Thymus (tissue), 11 donors: ENCODE results near the gene FOSB. TPM values are rescaled to one million over a fixed set of nuclear protein-coding genes. Genes with fewer than 3 reads are reported as not detected.
A peak's percentile ranks its signal among the peaks of the same experiment; 100 is the strongest.

Experiments
- DNase-seq, 9 donors: peaks; one replicate each; pipeline ENCODE4 v3.0.0-alpha.2; 2013; ENCODE audit warnings: low spot score in 9 of 9, low read depth in 6 of 9, missing footprints in 1 of 9
- H3K27ac ChIP-seq, 2 donors: one replicate each; pipeline ENCODE4 v1.5.1; 2013; ENCODE audit warnings: control low read depth in 1 of 2, low read depth in 1 of 2, low read length in 1 of 2, mild to moderate bottlenecking in 1 of 2, moderate library complexity in 1 of 2
- H3K27me3 ChIP-seq, 2 donors: one replicate each; pipeline ENCODE4 v1.5.1; 2013; ENCODE audit warnings: low read length in 1 of 2; ENCODE audit not compliant: control insufficient read depth in 2 of 2, insufficient read depth in 1 of 2
- H3K36me3 ChIP-seq, 2 donors: one replicate each; pipeline ENCODE4 v1.5.1; 2013; ENCODE audit warnings: low read length in 1 of 2, mild to moderate bottlenecking in 1 of 2, moderate library complexity in 1 of 2; ENCODE audit not compliant: control insufficient read depth in 2 of 2, insufficient read depth in 2 of 2
- H3K4me1 ChIP-seq, 2 donors: one replicate each; pipeline ENCODE4 v1.5.1; 2013; ENCODE audit warnings: low read length in 2 of 2; ENCODE audit not compliant: control insufficient read depth in 2 of 2, insufficient read depth in 2 of 2
- H3K4me3 ChIP-seq, 2 donors: one replicate each; pipeline ENCODE4 v1.5.1; 2013; ENCODE audit warnings: low read length in 2 of 2, control low read depth in 1 of 2, mild to moderate bottlenecking in 1 of 2
- H3K9me3 ChIP-seq, 2 donors: one replicate each; pipeline ENCODE4 v1.5.1; 2013; ENCODE audit warnings: low read length in 1 of 2, mild to moderate bottlenecking in 1 of 2; ENCODE audit not compliant: control insufficient read depth in 2 of 2, insufficient read depth in 1 of 2
- WGBS: extraction: QIAGEN DNeasy Blood & Tissue Kit; methylation state at CpG from one replicate; pipeline ENCODE4 v1.1.7; 2013; 5-methylcytosine and 5-hydroxymethylcytosine counted together
- polyA plus RNA-seq: library from polyadenylated mRNA; stranded (reverse); fragments of 200-250 nt; gene quantifications from one replicate; pipeline ENCODE4 v1.2.3, GENCODE V29; 2013
- total RNA-seq: library from RNA; stranded (reverse); fragments of 120-200 nt; gene quantifications from one replicate; pipeline ENCODE4 v1.2.4, GENCODE V29; 2013
- donor health status: healthy.

The FOSB gene
- total and polyA plus RNA-seq, 2 donors = 6.1 to 7.1 TPM

GRCh38 chr19:45495178-45495577 lies 27.4 kb downstream of the FOSB start:
- H3K36me3 ChIP-seq = no peaks in the 10 kb centered on the region
- peaks cover 0 to 14% of the 10 kb centered on the region in 2 donors for H3K9me3 ChIP-seq
- no peak for DNase-seq
- no peak overlapping the region for H3K27ac ChIP-seq
- WGBS = 92% methylated on average over 5 of the region's 5 CpGs
- H3K4me1 ChIP-seq = peaks cover 12 to 48% of the 10 kb centered on the region in 2 donors
- H3K27me3 ChIP-seq = peaks cover 41 to 83% of the 10 kb centered on the region in 2 donors
- H3K4me3 ChIP-seq = no peak overlapping the region

GRCh38 chr19:45496349-45496953 lies 28.7 kb downstream of the FOSB start:
- peak in 3 of 9 donors; percentile 28 to 64 (median 60) for DNase-seq
- Histone ChIP-seq H3K27me3 (peaks cover 41 to 88% of the 10 kb centered on the region in 2 donors), H3K4me3 (peak overlapping the region; percentile 44 to 56), H3K9me3 (peaks cover 0 to 14% of the 10 kb centered on the region in 2 donors), H3K4me1 (peaks cover 12 to 48% of the 10 kb centered on the region in 2 donors), H3K27ac (no peak overlapping the region), H3K36me3 (no peaks in the 10 kb centered on the region)
- 2% methylated on average over 54 of the region's 54 CpGs for WGBS

GRCh38 chr19:45497791-45498190 lies 30.0 kb downstream of the FOSB start:
- no peak for DNase-seq
- peaks cover 12 to 45% of the 10 kb centered on the region in 2 donors for H3K4me1 ChIP-seq
- H3K4me3 ChIP-seq = no peak overlapping the region
- H3K27ac ChIP-seq = no peak overlapping the region
- peaks cover 0 to 14% of the 10 kb centered on the region in 2 donors for H3K9me3 ChIP-seq
- WGBS = 31% methylated on average over 16 of the region's 16 CpGs
- peaks cover 39 to 77% of the 10 kb centered on the region in 2 donors for H3K27me3 ChIP-seq
- H3K36me3 ChIP-seq = no peaks in the 10 kb centered on the region

GRCh38 chr19:45498411-45499195 lies 30.8 kb downstream of the FOSB start, which contains the start of gene PPM1N:
Gene PPM1N (plus strand): TSS chr19:45498443. CDS start chr19:45498473, 30 bp downstream.
- peaks cover 0 to 14% of the 10 kb centered on the region in 2 donors for H3K9me3 ChIP-seq
- peaks cover 34 to 68% of the 10 kb centered on the region in 2 donors for H3K27me3 ChIP-seq
- no peaks in the 10 kb centered on the region for H3K36me3 ChIP-seq
- H3K4me1 ChIP-seq = peaks cover 12 to 38% of the 10 kb centered on the region in 2 donors
- H3K27ac ChIP-seq = no peak within 1 kb of the TSS
- 3% methylated on average over 89 of the region's 89 CpGs for WGBS
- DNase-seq = peak in 4 of 9 donors; percentile 37 to 80 (median 74)
- H3K4me3 ChIP-seq = peak within 1 kb of the TSS; percentile 29 to 56

- H3K4me3 ChIP-seq = peak overlapping the region in 1 of 2 donors; percentile 26
- H3K9me3 ChIP-seq = peaks cover 0 to 14% of the 10 kb centered on the region in 2 donors
- H3K36me3 ChIP-seq = no peaks in the 10 kb centered on the region
- peaks cover 29 to 60% of the 10 kb centered on the region in 2 donors for H3K27me3 ChIP-seq
- 21% methylated on average over 37 of the region's 37 CpGs for WGBS
- H3K27ac ChIP-seq = no peak overlapping the region
- H3K4me1 ChIP-seq = peaks cover 12 to 38% of the 10 kb centered on the region in 2 donors
- DNase-seq = peak in 4 of 9 donors; percentile 57 to 80 (median 63)
Observed at GRCh38 chr19:45499196-45500180, 31.7 kb downstream of the FOSB start.

GRCh38 chr19:45500918-45501729 lies 33.3 kb downstream of the FOSB start:
- 94% methylated on average over 8 of the region's 8 CpGs for WGBS
- no peak for DNase-seq
- Histone ChIP-seq H3K27ac (no peak overlapping the region), H3K27me3 (peaks cover 18 to 43% of the 10 kb centered on the region in 2 donors), H3K36me3 (no peaks in the 10 kb centered on the region), H3K4me3 (no peak overlapping the region), H3K4me1 (peaks cover 15 to 45% of the 10 kb centered on the region in 2 donors), H3K9me3 (peaks cover 0 to 12% of the 10 kb centered on the region in 2 donors)

- no peak for DNase-seq
- H3K27me3 ChIP-seq = peaks cover 12 to 38% of the 10 kb centered on the region in 2 donors
- 96% methylated on average over 2 of the region's 2 CpGs for WGBS
- peaks cover 0 to 7% of the 10 kb centered on the region in 2 donors for H3K9me3 ChIP-seq
- H3K4me3 ChIP-seq = no peak overlapping the region
- H3K4me1 ChIP-seq = peaks cover 13 to 43% of the 10 kb centered on the region in 2 donors
- no peaks in the 10 kb centered on the region for H3K36me3 ChIP-seq
- no peak overlapping the region for H3K27ac ChIP-seq
Observed at GRCh38 chr19:45501730-45502014, 33.9 kb downstream of the FOSB start.

- Histone ChIP-seq H3K4me3 (no peak overlapping the region), H3K27ac (no peak overlapping the region), H3K27me3 (peaks cover 12 to 35% of the 10 kb centered on the region in 2 donors), H3K4me1 (peaks cover 13 to 40% of the 10 kb centered on the region in 2 donors), H3K36me3 (no peaks in the 10 kb centered on the region), H3K9me3 (peaks cover 0 to 7% of the 10 kb centered on the region in 2 donors)
- 77% methylated on average over 5 of the region's 5 CpGs for WGBS
- no peak for DNase-seq
Observed at GRCh38 chr19:45502111-45502510, 34.3 kb downstream of the FOSB start.
